NCI-H510A (cell line): ENCODE results near the gene MYH7.
"Not testable (repeated sequence)": the region's sequence is repeated elsewhere in the genome, so short reads cannot be mapped to it uniquely, and the experiment has no call there.

Experiments
- DNase-seq: peaks from one replicate; lab custom pipeline; 2025; lab: John Stamatoyannopoulos, UW

Gene MYH7

GRCh38 chr14:23435543-23436326 is at the start of gene MYH7:
MYH7 (minus strand) TSS chr14:23435660; CDS start chr14:23433732, 1,928 bp downstream.
- no peak for DNase-seq

GRCh38 chr14:23483236-23483854 is 47.9 kb upstream of the MYH7 start:
- DNase-seq, result peak; percentile 14

GRCh38 chr14:23482823-23483148 is 47.3 kb upstream of the MYH7 start:
- DNase-seq, result no peak

DNA sequence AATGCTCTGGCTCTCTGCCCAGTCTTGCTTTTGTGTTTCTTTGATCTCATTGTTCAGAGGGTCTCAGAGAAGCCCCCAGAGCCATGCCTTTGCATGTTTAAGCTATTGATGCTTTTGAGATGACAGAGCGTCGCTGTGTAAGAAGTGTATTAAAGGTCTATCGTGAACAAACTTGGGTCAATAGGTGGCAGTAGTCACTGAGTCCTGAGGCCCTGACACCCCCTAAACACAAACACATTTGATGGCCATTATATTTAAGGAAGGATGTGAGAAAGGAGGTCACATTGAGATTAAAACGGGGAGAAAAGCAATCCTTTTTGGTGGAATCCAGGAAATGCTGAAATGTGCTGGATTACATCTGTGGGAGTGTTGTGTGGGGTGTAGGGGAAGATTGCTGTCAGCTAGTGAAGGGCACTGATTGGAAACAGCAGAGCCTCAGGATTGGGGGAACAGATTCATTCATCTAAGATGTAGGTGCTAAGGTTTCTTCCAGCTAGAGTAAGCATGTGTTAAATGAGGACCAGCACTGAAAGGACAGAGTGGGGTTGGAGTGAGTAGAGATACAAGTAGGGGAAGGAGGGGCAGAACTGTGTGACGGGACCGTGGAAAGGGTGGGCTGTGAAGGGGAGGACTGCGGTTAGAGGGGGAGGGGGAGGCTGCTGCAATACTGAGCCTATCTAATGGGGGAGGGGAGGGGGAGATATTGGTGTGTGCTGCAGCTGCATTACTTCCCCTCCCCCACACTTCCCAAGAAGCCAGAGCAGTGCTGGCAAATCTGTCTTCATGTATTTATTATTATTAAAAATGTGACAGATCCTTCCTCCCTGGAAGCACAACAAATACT is 46.7 kb upstream of the MYH7 start:
- no peak for DNase-seq

- no peak for DNase-seq
These were observed 46.0 kb upstream of the MYH7 start for GRCh38 chr14:23481362-23481970.

- peak; percentile 10 for DNase-seq
These were observed 42.8 kb upstream of the MYH7 start for GRCh38 chr14:23478109-23478759.

DNA sequence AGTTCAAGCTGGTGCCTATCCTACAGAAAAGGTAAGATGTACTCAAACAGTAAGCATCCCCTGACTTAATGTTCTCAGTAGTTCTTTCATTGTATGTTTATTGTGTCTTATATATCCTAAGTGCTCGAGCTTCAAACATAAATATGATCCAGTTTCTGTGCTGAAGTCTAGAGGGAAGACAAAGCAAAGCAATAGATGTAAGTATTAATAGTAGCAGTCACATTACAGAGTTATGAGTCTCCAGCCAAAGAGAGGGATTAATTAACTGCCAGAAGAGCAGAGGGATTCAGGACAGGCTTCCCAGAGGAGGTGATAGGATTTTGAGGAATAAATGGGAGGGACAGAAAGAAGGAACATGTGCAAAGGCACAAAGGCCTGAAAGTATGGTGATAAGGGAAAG is 35.5 kb upstream of the MYH7 start:
- no peak for DNase-seq

GRCh38 chr14:23469906-23470403 is 34.5 kb upstream of the MYH7 start:
- no peak for DNase-seq

- peak; percentile 97 for DNase-seq
These were observed 33.9 kb upstream of the MYH7 start, which contains the start of gene NGDN for GRCh38 chr14:23469127-23469905. NGDN (plus strand) TSS chr14:23469703; CDS start chr14:23469716, 13 bp downstream.

- DNase-seq, result peak; percentile 35
These were observed 33.3 kb upstream of the MYH7 start for GRCh38 chr14:23468704-23469126.

- no peak for DNase-seq
These were observed 29.8 kb upstream of the MYH7 start for GRCh38 chr14:23465261-23465660.

DNA sequence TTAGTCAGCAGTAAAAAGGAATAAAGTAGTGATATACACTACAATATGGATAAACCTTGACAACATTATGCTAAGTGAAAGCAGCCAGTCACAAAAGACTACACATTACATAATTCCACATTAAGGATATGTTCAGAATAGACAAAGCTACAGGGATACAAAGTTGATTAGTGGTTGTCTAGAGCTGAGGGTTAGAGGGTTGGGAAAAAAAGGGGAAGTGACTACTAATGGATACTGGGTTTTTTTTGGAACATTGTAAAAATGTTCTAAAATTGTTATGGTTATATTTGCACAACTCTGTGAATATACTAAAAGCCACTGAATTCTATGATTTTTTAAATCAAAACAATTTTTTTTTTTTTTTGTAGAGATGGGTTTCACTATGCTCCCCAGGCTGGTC is 29.2 kb upstream of the MYH7 start:
- no peak for DNase-seq

DNA sequence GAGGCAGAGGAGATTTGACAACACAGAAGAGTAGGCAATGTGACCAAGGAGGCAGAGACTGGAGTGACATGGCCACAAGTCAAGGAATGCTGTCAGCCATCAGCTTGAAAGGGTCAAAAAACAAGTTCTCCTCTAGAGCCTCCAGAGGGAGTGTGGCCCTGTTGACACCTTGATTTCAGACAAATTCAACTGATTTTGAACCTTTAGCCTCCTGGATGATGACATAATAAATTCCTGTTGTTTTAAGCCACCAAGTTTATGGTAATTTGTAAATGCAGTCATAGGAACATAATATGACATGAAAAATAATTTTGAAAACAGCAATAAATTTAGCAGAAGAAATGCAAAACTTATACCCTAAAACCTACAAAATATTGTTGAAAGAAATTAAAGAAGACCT is 25.5 kb upstream of the MYH7 start:
- no peak for DNase-seq

DNA sequence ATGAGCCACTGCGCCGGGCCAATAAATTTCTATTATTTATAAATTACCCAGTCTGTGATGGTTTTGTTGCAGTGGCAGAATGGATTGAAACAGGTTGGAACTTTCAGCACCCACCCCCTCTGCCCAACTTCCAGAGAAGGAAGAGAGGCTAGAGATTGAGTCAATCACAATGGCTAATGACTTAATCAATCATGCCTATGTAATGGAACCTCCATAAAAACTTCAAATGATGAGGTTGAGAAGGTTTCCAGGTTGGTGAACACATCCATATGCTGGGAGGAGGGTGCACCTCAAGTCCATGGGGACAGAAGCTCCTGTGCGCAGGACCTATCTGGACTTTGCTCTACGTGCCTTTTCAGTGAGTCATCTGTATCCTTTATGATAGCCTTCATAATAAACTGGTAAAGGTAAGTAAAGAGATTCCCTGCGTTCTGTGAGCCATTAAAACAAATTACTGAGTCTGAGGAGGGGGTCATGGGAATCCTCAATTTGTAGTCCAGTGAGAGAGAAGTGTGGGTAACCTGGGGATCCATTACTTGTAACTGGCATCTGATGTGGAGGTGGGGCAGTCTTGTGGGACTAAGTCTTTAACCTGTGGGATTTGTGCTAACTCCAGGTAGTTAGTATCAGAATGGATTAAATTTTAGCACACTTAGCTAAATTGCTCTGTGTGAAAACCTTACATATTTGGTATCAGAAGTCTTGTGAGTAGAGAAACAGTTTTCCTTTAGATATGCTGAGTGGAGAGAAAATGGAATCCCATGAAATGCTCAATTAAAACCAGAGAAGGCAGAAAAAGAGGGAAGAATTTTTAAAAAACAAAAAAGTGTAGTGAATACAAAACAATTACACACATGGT is 22.4 kb upstream of the MYH7 start:
- DNase-seq, result no peak

DNA sequence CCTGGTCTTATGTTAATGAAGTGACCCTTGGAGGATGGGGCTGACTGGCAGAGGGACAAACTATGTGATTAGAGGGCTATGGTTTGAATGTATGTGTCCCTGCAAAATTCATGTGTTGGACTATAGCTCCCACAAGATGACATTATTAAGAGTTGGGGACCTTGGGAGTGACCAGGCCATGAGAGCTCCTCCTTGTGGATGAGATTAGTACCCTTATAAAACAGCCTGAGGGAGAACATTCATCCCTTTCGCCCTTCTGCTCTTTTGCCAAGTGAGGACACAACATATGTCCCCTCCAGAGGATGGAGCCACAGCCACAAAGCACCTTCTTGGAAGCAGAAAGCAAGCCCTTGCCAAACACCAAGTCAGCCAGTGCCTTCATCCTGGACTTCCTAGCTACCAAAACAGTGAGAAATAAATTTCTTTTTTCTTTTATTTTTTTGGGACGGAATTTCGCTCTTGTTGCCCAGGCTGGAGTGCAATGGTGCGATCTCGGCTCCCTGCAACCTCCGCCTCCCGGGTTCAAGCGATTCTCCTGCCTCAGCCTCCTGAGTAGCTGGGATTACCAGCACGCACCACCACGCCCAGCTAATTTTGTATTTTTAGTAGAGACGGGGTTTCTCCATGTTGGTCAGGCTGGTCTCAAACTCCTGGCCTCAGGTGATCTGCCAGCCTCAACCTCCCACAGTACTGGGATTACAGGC is 21.6 kb upstream of the MYH7 start:
- not testable (repeated sequence) for DNase-seq

DNA sequence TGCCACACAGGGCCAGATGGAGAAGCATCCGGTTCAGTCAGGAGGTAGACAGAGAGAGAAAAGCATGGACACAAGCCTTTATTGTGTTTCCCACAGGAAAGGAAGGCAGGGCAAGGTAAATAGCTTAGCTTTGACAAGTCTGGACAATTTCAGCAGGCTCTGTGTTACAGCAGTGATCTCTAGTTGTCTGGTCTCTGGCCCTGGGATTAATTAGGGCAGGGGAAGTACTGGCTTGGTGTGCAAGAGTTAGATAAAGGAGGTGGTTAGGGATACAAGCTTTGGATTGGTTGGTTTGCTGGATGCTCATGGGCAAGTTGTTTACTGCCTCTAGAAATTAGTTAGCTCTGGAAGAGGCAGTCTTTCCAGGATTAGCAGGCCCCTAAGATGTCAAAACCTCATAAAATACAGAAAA is 19.0 kb upstream of the MYH7 start:
- no peak for DNase-seq

- DNase-seq, result no peak
These were observed 16.8 kb upstream of the MYH7 start for GRCh38 chr14:23452237-23452636.

DNA sequence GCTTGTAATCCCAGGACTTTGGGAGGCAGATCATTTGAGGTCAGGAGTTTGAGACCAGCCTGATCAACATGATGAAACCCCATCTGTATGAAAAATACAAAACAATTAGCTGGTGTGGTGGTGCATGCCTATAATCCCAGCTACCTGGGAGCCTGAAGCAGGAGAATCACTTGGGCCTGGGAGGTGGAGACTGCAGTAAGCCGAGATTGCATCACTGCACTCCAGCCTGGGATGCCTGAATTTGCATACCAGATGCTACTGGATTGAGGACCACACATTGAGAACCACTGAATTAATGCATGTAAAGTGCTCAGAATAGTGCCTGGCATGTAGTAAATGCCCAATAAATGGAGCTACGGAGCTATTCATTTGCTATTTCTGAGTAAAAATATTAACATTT is 14.9 kb upstream of the MYH7 start:
- no peak for DNase-seq

DNA sequence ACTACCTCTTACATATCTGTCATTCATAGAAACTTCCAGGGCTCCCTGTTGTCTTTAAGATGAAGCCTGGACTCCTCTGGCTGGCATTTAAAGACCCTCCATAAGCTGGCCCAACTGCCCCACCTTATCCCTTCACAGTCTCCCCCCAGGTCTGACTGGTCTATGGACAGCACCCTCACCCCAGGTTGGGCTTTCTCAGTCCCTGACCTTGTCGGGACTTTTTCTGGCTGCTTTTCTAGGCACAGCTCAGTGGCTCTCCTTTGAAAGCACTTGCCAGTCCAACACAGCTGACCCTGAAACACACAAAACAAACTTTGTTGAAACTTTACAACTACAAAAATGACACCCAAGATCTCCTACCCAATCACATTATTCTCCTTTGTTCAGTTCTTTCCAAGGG is 13.9 kb upstream of the MYH7 start:
- DNase-seq, result no peak
